A673 (cell line): ENCODE data around the gene NME9. TPM values are rescaled to one million over a fixed set of nuclear protein-coding genes. Genes with fewer than 3 reads are reported as not detected.

ENCODE experiments used
- BruUV-seq: library from RNA; stranded (reverse); fragments of 400-500 nt; replicated peaks from 2 replicates; lab custom pipeline; 2021; lab: Mats Ljungman, UMichigan
- CTCF ChIA-PET: fragments of 300-600 bp; sonication (Branson Sonifier 250); formaldehyde crosslinking; loops from one replicate; lab custom pipeline; 2022; ENCODE audit warnings: antibody characterized with exemption; lab: Charles Lee
- POLR2A ChIA-PET: fragments of 300-600 bp; sonication (Branson Sonifier 250); formaldehyde crosslinking; loops from one replicate; lab custom pipeline; 2022; ENCODE audit warnings: antibody characterized with exemption; ENCODE audit not compliant: low non-redundant PET; lab: Charles Lee
- DNase-seq: peaks from one replicate; pipeline ENCODE4 v3.0.0-alpha.2; 2015; ENCODE audit warnings: low spot score
- H3K27ac ChIP-seq: fragments of 200-600 bp; sonication (generic); 2 replicates; pipeline ENCODE4 v1.5.1; 2016; ENCODE audit warnings: mixed run types, low read depth, mild to moderate bottlenecking, mixed read lengths, antibody characterized with exemption, low read length; ENCODE audit not compliant: poor library complexity, severe bottlenecking
- H3K27me3 ChIP-seq: fragments of 200-600 bp; sonication (generic); replicated peaks from 2 replicates; pipeline ENCODE4 v1.6.1; 2017; ENCODE audit warnings: mixed run types, low read depth, mild to moderate bottlenecking, mixed read lengths, antibody characterized with exemption, low read length; ENCODE audit not compliant: insufficient read depth, poor library complexity
- H3K36me3 ChIP-seq: fragments of 200-600 bp; sonication (generic); 2 replicates; pipeline ENCODE4 v1.6.1; 2016; ENCODE audit warnings: mixed run types, mild to moderate bottlenecking, mixed read lengths, antibody characterized with exemption, low read length; ENCODE audit not compliant: insufficient read depth, poor library complexity, severe bottlenecking
- H3K4me1 ChIP-seq: fragments of 200-600 bp; sonication (generic); 2 replicates; pipeline ENCODE4 v1.6.1; 2017; ENCODE audit warnings: mixed run types, mild to moderate bottlenecking, mixed read lengths, antibody characterized with exemption, low read length; ENCODE audit not compliant: insufficient read depth, poor library complexity, severe bottlenecking
- H3K4me3 ChIP-seq: fragments of 200-600 bp; sonication (generic); 2 replicates; pipeline ENCODE4 v1.5.1; 2016; ENCODE audit warnings: low read depth, mixed run types, mild to moderate bottlenecking, mixed read lengths, low read length; ENCODE audit not compliant: poor library complexity, severe bottlenecking
- H3K9me3 ChIP-seq: fragments of 200-600 bp; sonication (generic); 2 replicates; pipeline ENCODE4 v1.6.1; 2016; ENCODE audit warnings: mixed run types, low read depth, mild to moderate bottlenecking, mixed read lengths, antibody characterized with exemption, low read length; ENCODE audit not compliant: poor library complexity, severe bottlenecking
- CTCF ChIP-seq: fragments of 300-800, 200-600 bp; sonication (generic); conservative IDR thresholded peaks from 2 replicates; pipeline ENCODE4 v1.5.1; 2017; ENCODE audit warnings: low read depth, mild to moderate bottlenecking, antibody characterized with exemption, low read length, moderate library complexity, mixed read lengths
- EZH2 ChIP-seq: fragments of 200-600 bp; sonication (generic); IDR thresholded peaks from 2 replicates; pipeline ENCODE4 v1.6.1; 2017; ENCODE audit warnings: borderline replicate concordance, low read depth, mild to moderate bottlenecking, mixed read lengths, antibody characterized with exemption, low read length; ENCODE audit not compliant: poor library complexity, severe bottlenecking
- intact Hi-C: fragments of 100-400 bp; cut with micrococcal nuclease; formaldehyde crosslinking; loops from one replicate; pipeline ENCODE4 v1.10.0; 2022; ENCODE audit not compliant: unreplicated experiment
- total RNA-seq: library from RNA; stranded (reverse); gene quantifications from 2 replicates; pipeline ENCODE4 v1.2.3, GENCODE V29; 2021

NME9 gene
- total RNA-seq, 1 experiment from 2014 or later = not detected

- no peaks in the 10 kb centered on the region for H3K36me3 ChIP-seq
- no peak overlapping the region for H3K4me3 ChIP-seq
- CTCF ChIA-PET = no interaction called here
- TF ChIP-seq EZH2 (no peak), CTCF (no peak)
- intact Hi-C loops = no loop called here
- H3K27me3 ChIP-seq = no peaks in the 10 kb centered on the region
- no peaks in the 10 kb centered on the region for H3K9me3 ChIP-seq
- DNase-seq = no peak
- BruUV-seq = no TSS peak
- POLR2A ChIA-PET = no interaction called here
- no peaks in the 10 kb centered on the region for H3K4me1 ChIP-seq
- no peak overlapping the region for H3K27ac ChIP-seq
Measured at GRCh38 chr3:138355071-138355470, 25.4 kb upstream of the NME9 start.

DNA sequence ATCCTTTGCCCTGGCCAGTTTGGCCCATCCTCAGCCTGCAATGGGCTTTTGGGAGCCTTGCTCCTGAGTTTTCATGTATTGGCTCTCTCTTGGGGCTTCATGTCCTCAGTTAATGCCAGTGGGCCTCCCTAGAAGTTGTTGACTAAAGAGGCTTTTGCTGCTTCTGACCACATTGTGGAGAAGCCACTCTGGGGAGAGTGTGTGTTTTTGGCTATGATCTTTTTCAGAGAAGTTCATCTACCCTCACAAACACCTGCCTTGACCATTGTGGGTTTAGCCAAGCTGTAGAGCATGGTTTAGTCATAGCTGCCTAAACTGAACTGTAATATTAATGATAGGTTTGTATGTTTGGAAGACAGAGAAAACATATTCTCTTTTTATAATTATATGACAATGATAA, 24.7 kb upstream of the NME9 start:
- Histone ChIP-seq H3K4me3 (no peak overlapping the region), H3K27ac (no peak overlapping the region), H3K4me1 (no peaks in the 10 kb centered on the region), H3K36me3 (no peaks in the 10 kb centered on the region), H3K9me3 (no peaks in the 10 kb centered on the region), H3K27me3 (no peaks in the 10 kb centered on the region)
- ChIA-PET CTCF (no interaction called here), POLR2A (no interaction called here)
- no peak for DNase-seq
- intact Hi-C loops = no loop called here
- TF ChIP-seq EZH2 (no peak), CTCF (no peak)
- BruUV-seq = no TSS peak

GRCh38 chr3:138351916-138352550, 22.4 kb upstream of the NME9 start:
- POLR2A ChIA-PET = no interaction called here
- H3K4me1 ChIP-seq = no peaks in the 10 kb centered on the region
- no peak overlapping the region for H3K4me3 ChIP-seq
- H3K27ac ChIP-seq = no peak overlapping the region
- CTCF ChIA-PET = no interaction called here
- DNase-seq = no peak
- H3K9me3 ChIP-seq = no peaks in the 10 kb centered on the region
- no peaks in the 10 kb centered on the region for H3K36me3 ChIP-seq
- TF ChIP-seq CTCF (no peak), EZH2 (no peak)
- BruUV-seq = no TSS peak
- intact Hi-C loops = no loop called here
- peaks cover 9% of the 10 kb centered on the region for H3K27me3 ChIP-seq
